GM21367 (cell line): Measurements from ENCODE around the gene SEC11C.
"Not testable (repeated sequence)": the region's sequence is repeated elsewhere in the genome, so short reads cannot be mapped to it uniquely, and the experiment has no call there.

Experiments used
- ATAC-seq: cut with Tn5 transposase; IDR thresholded peaks from one replicate; pipeline ENCODE4 v1.9.1; 2021; ENCODE audit not compliant: unreplicated experiment

SEC11C gene

DNA sequence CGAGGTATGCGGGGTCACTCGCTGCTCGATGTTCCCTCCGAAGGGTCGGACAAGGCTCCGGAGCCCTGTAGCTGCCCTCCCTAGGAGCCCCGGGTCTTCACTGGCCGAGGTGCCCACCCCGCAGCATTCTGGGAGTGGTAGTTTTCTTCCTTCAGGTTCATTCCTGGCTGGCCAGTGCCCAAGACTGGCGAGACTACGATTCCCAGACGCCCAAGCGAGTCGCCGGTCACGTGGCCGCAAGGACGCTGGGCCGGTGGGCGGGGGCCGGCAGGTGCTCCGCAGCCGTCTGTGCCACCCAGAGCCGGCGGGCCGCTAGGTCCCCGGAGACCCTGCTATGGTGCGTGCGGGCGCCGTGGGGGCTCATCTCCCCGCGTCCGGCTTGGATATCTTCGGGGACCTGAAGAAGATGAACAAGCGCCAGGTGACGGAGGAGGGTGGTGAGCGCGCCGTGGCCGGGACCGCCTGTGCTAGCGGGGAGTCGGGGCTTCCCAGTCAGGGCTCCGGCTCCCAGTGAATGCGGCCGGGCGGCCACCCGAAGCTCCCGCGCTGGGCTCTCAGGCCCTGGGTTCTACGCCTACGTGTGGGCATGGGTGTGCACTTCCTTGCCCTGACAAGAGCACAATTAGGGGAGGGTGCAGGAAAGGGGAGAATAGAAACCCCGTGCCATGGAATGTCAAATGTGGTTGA, at the start of gene SEC11C:
TSS of gene SEC11C (plus strand) at position 270 of the 687 bp plus-strand sequence. CDS start at position 335, 65 bp downstream.
- peak; percentile 71 for ATAC-seq

GRCh38 chr18:59090966-59091603, 48.6 kb upstream of the SEC11C start:
- no peak for ATAC-seq

DNA sequence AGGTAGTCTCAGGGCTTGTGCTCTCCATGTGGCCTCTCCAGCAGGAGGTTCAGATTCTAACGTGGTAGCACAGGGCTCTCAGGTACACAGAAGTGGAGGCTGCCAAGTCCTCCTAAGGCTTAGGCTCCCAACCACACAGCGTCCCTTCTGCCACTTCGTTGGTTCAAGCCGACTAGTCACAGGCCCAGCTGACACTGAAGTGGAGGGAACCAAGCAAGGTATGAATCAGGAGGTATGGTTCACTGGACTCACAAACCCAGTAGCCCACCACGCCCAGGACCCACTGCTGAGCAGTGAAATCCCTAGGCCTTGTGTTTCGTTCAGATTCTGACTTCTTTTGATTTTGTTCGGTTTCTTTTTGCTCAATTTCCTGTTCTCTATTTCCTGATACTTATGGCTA, 46.0 kb upstream of the SEC11C start:
- ATAC-seq = no peak

- ATAC-seq = no peak
These were observed 45.1 kb upstream of the SEC11C start for GRCh38 chr18:59094569-59094968.

DNA sequence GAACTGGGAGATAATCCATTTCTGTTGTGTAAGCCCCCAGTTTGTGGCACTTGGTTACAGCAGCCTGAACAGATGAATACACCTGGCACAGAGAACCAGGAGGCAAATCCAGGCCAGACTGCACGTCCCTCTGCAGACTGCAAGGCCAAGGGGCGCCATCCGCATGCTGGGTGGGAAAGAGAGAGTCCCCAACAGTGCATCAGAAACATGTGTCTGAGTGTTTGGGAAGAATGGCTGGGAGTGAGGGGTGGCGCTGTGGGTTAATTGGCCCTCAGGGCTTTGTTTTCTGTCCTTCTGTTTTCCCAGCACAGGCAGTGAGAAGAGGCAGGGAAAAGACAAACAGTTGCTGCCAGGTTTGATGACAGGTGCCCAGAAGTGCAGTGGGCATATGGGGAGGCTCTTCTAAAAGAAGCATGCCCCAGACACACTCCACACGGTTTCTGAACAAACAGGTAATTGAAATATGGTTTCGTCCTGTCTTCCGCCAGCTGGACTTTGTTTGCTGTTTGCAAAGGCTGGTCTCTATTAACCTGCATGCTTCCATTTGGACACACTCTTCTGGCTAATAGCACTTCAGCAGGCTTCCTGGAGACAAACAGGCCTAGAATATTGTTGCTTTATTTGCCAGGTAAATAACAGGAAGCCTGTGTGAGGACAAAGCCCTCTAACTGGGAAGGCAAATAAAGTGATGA, 43.4 kb upstream of the SEC11C start:
- ATAC-seq = no peak

DNA sequence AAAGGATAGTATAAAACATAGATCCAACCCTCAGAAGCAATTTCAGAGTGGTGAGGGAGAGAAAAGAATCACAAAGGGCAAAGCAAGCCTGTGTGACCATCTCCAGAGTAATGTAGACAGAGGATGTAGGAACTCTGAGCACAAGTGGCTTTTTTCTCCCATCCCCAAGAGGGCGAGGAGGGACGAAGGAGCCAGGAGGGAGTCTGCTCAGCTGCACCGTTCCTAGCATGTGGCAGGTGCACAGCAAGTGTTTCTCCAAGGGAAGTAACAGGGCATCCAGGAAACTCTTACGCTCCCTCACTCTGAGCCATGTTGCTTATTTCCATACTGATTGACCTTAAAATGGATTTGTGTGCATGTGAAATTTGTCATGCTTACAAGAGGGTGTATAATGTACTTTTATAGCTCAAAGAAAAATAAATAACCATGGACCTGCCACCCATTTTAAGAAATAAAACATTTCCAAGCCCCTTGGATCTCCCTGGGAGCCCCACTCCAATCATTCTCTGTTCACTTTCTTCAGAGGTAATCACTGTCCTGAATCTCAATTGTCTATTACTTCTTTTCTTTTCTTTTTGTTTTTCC, 37.8 kb upstream of the SEC11C start:
- ATAC-seq = no peak

DNA sequence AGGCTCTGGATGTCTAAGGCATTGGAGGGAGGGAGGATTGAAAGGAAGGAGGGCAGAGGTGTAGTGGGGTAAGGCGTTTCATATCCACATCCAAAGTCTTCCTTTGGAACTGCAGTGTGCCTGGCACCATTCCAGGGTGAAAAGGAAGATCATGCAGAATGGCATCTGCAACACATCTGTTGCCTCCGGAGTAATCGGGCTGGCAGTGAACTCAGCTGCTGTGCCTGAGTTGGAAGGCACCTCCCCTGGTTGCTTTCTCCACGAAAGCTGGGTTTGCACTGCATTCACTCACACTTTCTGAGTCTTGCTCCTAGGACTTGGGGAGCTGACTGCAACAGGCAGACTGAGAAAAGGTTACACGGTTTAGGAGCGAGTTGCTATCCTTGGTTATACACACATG, 30.3 kb upstream of the SEC11C start:
- ATAC-seq = no peak

- no peak for ATAC-seq
These were observed 25.5 kb upstream of the SEC11C start for GRCh38 chr18:59114160-59114559.

- no peak for ATAC-seq
These were observed 15.9 kb upstream of the SEC11C start for GRCh38 chr18:59123588-59124369.

GRCh38 chr18:59124370-59124704, 15.3 kb upstream of the SEC11C start:
- no peak for ATAC-seq

DNA sequence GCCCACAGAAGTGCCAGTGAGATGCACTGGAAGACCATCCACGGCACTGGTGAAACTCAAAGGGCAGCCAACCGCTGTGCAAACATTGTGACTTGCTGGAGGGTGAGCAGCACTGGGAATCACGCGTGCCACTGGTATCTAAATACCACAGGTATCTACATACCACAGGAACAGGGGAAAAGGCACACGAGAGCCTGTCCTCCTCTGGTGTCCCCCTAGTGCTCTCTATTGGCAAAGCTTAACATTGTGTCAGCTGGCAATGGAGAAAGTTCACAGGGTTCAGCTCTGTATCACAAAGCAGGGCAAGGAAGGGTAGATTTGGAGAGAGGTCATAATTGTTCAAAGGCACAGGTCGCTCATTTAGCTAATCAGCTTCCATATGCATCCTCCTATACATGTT, 12.6 kb upstream of the SEC11C start:
- no peak for ATAC-seq

DNA sequence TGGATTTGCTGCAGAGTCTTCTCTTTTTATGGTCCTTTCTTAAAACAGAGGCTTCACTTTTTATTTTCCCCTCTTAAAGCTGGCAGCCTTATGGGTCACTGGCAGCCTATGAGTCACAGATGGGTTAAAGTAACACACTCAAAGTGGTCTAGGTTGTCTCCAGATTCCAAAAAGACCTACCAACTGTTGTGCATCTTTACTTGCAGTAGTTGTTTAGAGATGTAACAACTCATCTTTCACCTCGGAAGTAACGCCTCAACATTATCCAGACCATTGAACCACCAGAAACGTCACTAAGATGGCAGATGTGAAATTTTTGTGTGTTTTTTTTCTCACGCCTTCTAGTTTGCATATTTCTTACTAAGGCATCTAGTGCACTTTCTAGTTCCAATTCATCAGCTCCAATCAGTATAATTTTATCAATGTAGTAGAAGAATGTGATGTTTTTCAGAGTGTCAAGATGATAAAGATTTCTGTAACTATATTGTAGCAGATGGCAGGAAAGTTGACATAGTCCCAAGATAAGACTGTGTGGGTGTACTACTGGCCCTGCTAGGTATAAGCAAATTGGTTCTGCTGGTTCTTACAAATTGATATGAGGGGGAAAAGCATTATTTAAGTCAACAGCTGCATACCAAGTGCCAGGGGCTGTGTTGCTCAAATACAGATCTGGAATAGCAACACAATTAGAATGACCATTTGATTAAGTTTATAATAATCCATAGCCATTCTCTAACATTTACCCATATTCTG, 9.6 kb upstream of the SEC11C start:
- ATAC-seq = no peak

GRCh38 chr18:59132810-59133465, 6.7 kb upstream of the SEC11C start:
- no peak for ATAC-seq

GRCh38 chr18:59139291-59139614, 431 bp upstream of the SEC11C start:
- ATAC-seq = peak; percentile 67

GRCh38 chr18:59140302-59140885, 710 bp downstream of the SEC11C start:
- ATAC-seq = no peak

DNA sequence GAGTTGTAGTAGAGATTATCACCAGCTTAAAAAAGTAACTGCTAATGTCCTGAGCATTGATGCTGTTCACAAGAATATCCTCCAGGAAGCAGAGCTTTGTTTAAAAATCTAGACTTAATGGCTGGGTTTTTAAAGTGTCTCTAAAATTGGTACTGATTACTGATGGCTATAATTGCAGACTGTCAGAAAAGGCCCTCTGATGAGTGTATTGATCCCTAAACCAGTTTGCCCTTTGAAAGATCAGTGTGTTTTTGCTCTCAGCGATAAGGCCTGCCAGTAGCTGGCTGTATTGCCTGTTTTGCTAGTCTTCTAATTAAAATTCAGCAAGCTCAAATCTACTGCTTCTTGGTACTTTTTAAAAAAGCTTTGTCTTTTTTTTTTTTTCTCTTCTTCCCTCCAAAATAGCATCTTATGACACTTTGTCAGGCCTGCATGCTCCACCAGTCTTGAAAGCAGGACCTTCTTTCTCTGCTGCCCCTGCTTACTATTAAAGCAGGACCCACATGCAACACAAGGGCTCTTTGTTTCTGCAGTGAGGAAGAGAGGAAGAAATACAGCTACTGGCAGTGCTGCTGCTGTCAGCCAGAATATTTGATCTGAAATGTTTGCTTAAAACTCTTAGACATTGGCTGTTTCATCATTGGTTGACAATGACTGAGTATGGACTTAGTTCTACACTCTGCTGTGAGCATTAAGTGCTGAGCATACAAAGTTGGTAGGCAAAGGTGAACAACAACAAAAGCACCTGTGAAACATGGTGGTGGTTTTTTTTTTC, 1.8 kb downstream of the SEC11C start:
- no peak for ATAC-seq

- no peak for ATAC-seq
These were observed 2.6 kb downstream of the SEC11C start for GRCh38 chr18:59142274-59142673.

- not testable (repeated sequence) for ATAC-seq
These were observed 3.2 kb downstream of the SEC11C start for GRCh38 chr18:59142800-59143416.
